WERI-Rb-1 (cell line): ENCODE data around the gene FBH1.

ENCODE experiments used
- DNase-seq: peaks from one replicate; pipeline ENCODE4 v3.0.0-alpha.2; 2020
- H3K27ac ChIP-seq: fragments of 250-450 bp; sonication (Bioruptor Pico); 2 replicates; pipeline ENCODE4 v1.5.1; 2020; ENCODE audit warnings: mild to moderate bottlenecking, moderate library complexity
- H3K27me3 ChIP-seq: fragments of 250-450 bp; sonication (Bioruptor Pico); 2 replicates; pipeline ENCODE4 v1.5.1; 2021; ENCODE audit warnings: mild to moderate bottlenecking, low read depth, moderate library complexity; ENCODE audit not compliant: insufficient read depth, severe bottlenecking
- H3K36me3 ChIP-seq: fragments of 250-450 bp; sonication (Bioruptor Pico); 2 replicates; pipeline ENCODE4 v1.5.1; 2020; ENCODE audit warnings: mild to moderate bottlenecking, moderate library complexity
- H3K4me3 ChIP-seq: 2 replicates; pipeline ENCODE4 v1.5.1; 2011; ENCODE audit warnings: low read depth, mild to moderate bottlenecking, control low read depth, low read length
- H3K9me3 ChIP-seq: fragments of 250-450 bp; sonication (Bioruptor Pico); 2 replicates; pipeline ENCODE4 v1.5.1; 2021; ENCODE audit warnings: mild to moderate bottlenecking, moderate library complexity; ENCODE audit not compliant: severe bottlenecking
- CTCF ChIP-seq: IDR thresholded peaks from 2 replicates; pipeline ENCODE4 v1.5.1; 2011; ENCODE audit warnings: low read depth, mild to moderate bottlenecking, control low read depth, inconsistent platforms, low read length

The FBH1 gene

GRCh38 chr10:5915451-5915850 is 25.4 kb downstream of the FBH1 start:
- Histone ChIP-seq H3K27ac (no peak overlapping the region), H3K9me3 (no peaks in the 10 kb centered on the region), H3K36me3 (peaks cover 2% of the 10 kb centered on the region; the same call in 1 of the 2 replicates), H3K4me3 (no peak overlapping the region), H3K27me3 (no peaks in the 10 kb centered on the region)
- no peak for DNase-seq
- TF ChIP-seq CTCF: no peak

- DNase-seq: no peak
- TF ChIP-seq CTCF: no peak
- Histone ChIP-seq H3K36me3 (peaks cover 2% of the 10 kb centered on the region; the same call in 1 of the 2 replicates), H3K27ac (no peak overlapping the region), H3K4me3 (no peak overlapping the region), H3K9me3 (no peaks in the 10 kb centered on the region), H3K27me3 (no peaks in the 10 kb centered on the region)
These were observed 27.3 kb downstream of the FBH1 start for GRCh38 chr10:5917305-5917704.

- DNase-seq: no peak
- Histone ChIP-seq H3K4me3 (no peak overlapping the region), H3K27me3 (no peaks in the 10 kb centered on the region), H3K36me3 (peaks cover 2% of the 10 kb centered on the region; the same call in 1 of the 2 replicates), H3K9me3 (no peaks in the 10 kb centered on the region), H3K27ac (no peak overlapping the region)
- no peak for TF ChIP-seq CTCF
These were observed 28.7 kb downstream of the FBH1 start for GRCh38 chr10:5918763-5919162.

GRCh38 chr10:5919568-5919967 is 29.5 kb downstream of the FBH1 start:
- no peaks in the 10 kb centered on the region for H3K27me3 ChIP-seq
- TF ChIP-seq CTCF: no peak

GRCh38 chr10:5921746-5922145 is 31.7 kb downstream of the FBH1 start:
- H3K4me3 ChIP-seq: no peak overlapping the region
- no peaks in the 10 kb centered on the region; the same call in 1 of the 2 replicates for H3K36me3 ChIP-seq
- H3K27me3 ChIP-seq: no peaks in the 10 kb centered on the region
- no peak overlapping the region for H3K27ac ChIP-seq
- no peak for DNase-seq
- no peak for TF ChIP-seq CTCF
- no peaks in the 10 kb centered on the region for H3K9me3 ChIP-seq

More at GRCh38 chr10:5919568-5919967, 29.5 kb downstream of the FBH1 start:
- Histone ChIP-seq H3K27ac (no peak overlapping the region), H3K9me3 (no peaks in the 10 kb centered on the region), H3K36me3 (peaks cover 2% of the 10 kb centered on the region; the same call in 1 of the 2 replicates), H3K4me3 (no peak overlapping the region)
- no peak for DNase-seq

GRCh38 chr10:5924889-5925288 is 34.8 kb downstream of the FBH1 start:
- Histone ChIP-seq H3K27ac (no peak overlapping the region), H3K4me3 (no peak overlapping the region), H3K36me3 (no peaks in the 10 kb centered on the region; the same call in 1 of the 2 replicates), H3K9me3 (no peaks in the 10 kb centered on the region), H3K27me3 (no peaks in the 10 kb centered on the region)
- no peak for TF ChIP-seq CTCF
- DNase-seq: no peak
